ENCODE data around the gene HMGXB3.

The HMGXB3 gene

DNA sequence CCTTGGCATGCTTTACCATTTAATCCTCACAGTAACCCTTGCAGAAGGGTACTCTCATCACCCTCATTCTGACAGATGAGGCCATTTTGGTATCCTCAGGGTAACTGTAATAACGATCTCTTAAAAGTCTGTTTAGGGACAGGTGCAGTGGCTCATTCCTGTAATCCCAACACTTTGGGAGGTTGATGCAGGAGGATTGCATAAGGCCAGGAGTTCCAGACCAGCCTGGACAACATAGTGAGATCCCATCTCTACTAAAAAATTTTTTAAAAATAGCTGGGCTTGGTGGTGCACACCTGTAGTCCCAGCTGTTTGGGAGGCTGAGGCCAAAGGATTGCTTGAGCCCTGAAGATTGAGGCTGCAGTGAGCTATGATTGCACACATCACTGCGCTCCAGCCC lies 54.0 kb downstream of the HMGXB3 start:
- DNase-seq (ENCODE audit: low spot score) = no peak
- TF ChIP-seq, protein P1, sequence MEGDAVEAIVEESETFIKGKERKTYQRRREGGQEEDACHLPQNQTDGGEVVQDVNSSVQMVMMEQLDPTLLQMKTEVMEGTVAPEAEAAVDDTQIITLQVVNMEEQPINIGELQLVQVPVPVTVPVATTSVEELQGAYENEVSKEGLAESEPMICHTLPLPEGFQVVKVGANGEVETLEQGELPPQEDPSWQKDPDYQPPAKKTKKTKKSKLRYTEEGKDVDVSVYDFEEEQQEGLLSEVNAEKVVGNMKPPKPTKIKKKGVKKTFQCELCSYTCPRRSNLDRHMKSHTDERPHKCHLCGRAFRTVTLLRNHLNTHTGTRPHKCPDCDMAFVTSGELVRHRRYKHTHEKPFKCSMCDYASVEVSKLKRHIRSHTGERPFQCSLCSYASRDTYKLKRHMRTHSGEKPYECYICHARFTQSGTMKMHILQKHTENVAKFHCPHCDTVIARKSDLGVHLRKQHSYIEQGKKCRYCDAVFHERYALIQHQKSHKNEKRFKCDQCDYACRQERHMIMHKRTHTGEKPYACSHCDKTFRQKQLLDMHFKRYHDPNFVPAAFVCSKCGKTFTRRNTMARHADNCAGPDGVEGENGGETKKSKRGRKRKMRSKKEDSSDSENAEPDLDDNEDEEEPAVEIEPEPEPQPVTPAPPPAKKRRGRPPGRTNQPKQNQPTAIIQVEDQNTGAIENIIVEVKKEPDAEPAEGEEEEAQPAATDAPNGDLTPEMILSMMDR (IDR thresholded peaks at IDR 0.05; ENCODE audit: extremely low read depth, missing control alignments) = no peak

DNA sequence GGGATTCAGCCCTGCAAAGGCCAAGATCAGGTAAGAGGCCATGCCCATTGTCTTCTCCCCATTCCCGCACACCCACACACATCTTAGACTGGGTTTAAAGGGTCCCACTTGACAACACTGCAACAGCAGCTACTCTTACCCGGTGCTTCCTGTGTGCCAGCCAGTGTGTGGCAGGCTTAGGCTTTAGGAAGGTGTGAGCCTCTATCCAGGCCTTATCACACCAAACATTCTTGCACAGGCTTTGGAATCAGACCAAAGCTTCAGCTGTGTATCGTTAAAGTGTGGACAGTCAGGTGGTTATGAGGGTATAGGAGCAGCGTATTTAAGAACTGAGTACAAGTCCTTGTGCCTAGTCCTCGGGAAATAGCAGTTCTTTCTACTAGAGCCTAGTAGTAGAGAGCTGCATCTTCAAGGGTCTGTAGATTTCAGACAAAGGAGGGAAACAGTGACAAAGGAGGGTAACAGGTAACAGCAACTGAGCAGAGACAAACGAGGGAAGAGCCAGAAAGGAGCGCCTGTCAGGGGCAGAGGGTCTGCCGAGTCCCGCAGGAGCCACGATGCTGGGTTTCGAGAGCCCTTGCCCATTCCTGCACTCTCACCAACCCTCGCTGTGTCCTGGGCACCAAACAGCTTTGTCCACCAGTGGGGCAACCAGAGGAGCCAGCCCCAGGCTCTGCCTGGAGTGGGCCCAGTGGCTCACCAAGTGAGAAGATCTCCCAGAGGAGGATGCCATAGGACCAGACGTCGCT lies 55.0 kb downstream of the HMGXB3 start:
- DNase-seq (ENCODE audit: low spot score) = no peak
- TF ChIP-seq, protein P1 (IDR thresholded peaks at IDR 0.05; ENCODE audit: extremely low read depth, missing control alignments) = no peak

DNA sequence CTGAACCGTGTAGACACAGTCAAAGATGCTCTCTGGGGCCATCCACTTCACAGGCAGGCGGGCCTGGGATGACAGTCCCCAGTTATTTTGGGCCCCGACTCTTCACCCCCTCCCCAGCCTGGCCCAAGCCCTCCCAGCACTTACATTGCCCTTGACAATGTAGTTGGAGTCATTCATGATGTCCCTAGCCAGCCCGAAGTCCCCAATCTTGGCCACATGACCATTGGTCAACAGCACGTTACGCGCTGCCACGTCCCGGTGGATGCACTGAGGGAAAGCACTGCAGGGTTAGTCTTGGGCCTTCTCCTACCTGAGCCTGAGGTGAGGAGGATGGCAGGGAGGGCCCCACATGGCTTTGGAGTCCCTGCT lies 55.5 kb downstream of the HMGXB3 start:
- DNase-seq (ENCODE audit: low spot score) = no peak

DNA sequence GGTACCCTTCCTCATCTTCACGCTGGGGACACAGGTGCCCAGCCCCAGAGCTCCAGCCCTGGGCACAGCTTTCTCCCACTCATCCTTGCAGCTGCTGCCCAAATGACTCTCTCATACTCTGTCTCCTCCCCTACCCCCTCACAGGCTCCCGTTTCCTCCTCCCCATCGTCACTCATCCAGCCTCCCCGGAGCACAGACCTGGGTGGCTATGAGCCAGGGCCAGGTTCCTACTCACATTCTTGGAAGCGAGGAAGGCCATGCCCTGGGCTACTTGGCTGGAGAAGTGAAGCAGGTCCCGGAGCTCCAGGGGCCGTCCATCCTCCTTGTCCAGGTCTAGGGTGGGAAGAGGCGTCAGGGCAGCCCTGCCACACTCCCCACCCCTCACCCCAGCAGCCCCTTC lies 56.5 kb downstream of the HMGXB3 start:
- TF ChIP-seq, protein P1 (IDR thresholded peaks at IDR 0.05; ENCODE audit: extremely low read depth, missing control alignments) = no peak

More for the DNA sequence above, 55.5 kb downstream of the HMGXB3 start:
- TF ChIP-seq, protein P1 (IDR thresholded peaks at IDR 0.05; ENCODE audit: extremely low read depth, missing control alignments) = no peak

DNA sequence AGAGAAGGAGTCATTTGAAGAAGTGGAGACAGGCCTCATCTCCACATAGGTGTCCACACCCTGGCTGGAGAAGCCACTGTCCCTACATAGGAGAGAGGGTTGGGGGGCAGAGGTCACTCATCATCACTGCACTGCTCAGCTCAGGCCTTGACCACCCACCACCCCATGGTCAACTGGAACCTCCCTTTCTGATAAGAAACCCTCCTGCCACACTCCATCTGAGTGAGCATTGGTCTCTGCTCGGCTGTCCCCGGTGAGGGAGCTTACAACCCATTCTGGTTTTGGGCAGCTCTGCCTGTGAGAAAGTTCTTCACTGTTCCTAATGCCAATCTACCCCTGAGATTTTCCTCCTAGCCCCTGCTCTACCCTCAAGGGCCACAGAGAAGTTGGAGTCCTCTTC lies 57.0 kb downstream of the HMGXB3 start:
- no peak for DNase-seq (ENCODE audit: low spot score)
- TF ChIP-seq, protein P1 (IDR thresholded peaks at IDR 0.05; ENCODE audit: extremely low read depth, missing control alignments) = no peak

More for the DNA sequence above, 56.5 kb downstream of the HMGXB3 start:
- no peak for DNase-seq (ENCODE audit: low spot score)

DNA sequence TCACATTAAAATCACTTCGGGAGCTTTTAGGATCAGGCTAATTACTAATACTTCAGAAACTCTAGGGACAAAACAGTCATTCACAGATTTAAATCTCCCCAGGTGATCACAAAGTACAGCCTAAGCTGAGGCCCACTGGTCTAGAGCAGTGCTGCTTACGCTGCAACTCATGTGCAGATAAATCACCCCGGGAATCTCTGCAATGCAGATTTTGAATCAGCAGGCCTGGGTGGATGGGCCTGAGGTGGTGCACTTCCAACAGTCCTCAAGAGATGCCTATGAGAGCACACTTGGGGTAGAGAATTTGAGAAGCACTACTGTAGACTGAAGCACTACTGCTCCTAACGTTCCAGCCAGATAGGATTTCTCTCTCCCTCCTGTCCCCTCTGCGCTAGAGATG lies 57.5 kb downstream of the HMGXB3 start:
- TF ChIP-seq, protein P1 (IDR thresholded peaks at IDR 0.05; ENCODE audit: extremely low read depth, missing control alignments) = no peak
- no peak for DNase-seq (ENCODE audit: low spot score)

DNA sequence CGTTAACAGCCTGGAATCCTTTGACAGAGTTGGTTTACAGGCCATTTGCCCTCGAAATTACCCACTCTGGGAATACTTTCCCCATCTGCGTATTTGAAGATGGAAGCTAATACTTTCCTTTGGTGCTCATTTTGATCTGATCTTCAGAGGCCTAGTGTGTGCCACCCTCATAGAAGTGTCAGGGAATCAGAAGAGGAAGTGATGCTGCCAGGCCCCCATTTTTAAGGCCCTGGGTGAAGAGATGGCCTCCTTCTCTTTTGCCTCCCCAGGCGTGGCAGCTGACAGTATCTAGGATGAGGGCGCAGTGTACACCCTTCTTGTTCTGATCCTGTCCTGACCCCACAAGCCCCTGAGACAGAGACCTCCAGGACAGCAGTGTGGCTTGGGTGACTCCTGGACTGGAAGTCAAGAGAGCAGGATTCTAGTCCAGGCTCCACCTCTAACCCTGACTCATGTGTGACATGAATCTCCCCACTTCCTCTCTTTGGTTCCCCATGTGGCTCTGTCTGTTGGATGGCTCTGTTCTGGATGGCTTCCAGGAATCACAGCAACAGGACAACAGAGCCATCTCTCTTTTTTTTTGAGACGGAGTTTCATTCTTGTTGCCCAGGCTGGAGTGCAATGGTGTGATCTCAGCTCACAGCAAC lies 58.1 kb downstream of the HMGXB3 start:
- TF ChIP-seq, protein P1 (IDR thresholded peaks at IDR 0.05; ENCODE audit: extremely low read depth, missing control alignments) = no peak
- DNase-seq (ENCODE audit: low spot score) = no peak

Measured in GM20000 (cell line).